NCI-H1105 (cell line): ENCODE data around the gene PITHD1.
"Not testable (repeated sequence)": the region's sequence is repeated elsewhere in the genome, so short reads cannot be mapped to it uniquely, and the experiment has no call there.

Source experiments
- DNase-seq: peaks from one replicate; lab custom pipeline; 2025; lab: John Stamatoyannopoulos, UW

The PITHD1 gene, protein sequence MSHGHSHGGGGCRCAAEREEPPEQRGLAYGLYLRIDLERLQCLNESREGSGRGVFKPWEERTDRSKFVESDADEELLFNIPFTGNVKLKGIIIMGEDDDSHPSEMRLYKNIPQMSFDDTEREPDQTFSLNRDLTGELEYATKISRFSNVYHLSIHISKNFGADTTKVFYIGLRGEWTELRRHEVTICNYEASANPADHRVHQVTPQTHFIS

DNA sequence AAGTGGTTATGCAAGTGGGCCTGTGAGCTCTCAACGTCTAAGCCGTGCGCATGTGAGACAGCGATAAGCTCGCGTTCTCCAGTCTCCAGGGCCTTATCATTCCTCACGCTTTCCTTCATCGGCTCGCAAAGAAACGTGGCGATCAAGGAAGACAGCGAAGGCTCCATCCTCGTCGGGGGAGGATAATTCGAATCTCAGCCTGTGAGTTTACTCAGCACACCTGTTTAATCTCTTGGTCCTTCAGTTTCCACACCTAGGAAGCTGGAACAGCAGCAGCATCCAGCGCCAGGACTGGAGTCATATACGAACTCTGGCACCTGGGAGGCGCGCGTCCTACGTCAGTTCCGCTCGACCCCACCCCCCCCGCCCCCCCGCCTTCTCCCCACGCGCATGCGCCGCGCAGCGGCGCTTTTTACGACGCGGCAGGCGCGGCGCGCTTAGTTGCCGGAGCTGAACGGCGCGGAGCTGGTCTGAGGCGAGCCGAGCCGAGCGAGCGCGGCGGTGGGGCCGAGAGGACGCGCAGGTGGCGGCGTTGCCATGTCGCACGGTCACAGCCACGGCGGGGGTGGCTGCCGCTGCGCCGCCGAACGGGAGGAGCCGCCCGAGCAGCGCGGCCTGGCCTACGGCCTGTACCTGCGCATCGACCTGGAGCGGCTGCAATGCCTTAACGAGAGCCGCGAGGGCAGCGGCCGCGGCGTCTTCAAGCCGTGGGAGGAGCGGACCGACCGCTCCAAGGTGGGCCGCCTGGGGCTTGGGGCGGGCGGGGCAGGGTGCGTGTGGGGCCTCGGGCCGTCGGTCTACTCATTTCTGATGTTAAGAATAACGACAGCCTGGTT is at the start of gene PITHD1:
PITHD1 (plus strand) TSS at position 440 of the 836 bp plus-strand sequence; CDS start at position 538, 98 bp downstream.
- peak; percentile 87 for DNase-seq

DNA sequence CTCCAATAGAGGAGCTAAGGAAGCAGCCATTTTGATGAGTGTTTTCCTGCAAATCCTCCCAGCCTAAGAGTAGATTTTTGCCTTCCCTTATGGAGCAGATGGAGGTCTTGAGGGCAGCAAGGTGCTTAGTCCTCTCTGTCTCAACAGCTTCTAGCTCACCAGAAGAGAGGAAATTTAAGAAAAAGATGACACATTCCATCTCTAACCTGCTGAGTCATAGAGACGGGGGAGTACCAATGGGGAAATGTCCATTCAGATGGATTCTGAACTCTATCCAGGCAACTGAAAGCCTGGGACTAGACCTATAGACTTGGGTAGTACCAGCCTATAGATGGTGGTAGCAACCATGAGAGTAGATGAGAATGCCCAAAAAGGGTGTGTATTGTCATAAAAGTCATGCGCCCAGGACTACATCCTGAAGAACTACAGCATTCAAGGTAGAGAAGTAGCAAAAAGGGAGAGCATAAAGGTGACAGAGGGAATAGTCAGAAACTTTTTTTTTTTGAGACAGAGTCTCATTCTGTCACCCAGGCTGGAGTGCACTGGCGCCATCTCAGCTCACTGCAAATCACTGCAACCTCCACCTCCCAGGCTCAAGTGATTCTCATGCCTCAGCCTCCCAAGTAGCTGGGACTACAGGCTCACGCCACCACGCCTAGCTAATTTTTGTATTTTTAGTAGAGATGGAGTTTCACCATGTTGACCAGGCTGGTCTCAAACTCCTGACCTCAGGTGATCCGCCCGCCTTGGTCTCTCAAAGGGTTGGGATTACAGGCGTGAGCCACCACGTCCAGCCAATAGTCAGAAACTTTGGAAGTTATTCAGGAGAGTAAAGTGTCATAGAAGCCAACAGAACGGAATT is 45.6 kb upstream of the PITHD1 start:
- DNase-seq, result no peak

DNA sequence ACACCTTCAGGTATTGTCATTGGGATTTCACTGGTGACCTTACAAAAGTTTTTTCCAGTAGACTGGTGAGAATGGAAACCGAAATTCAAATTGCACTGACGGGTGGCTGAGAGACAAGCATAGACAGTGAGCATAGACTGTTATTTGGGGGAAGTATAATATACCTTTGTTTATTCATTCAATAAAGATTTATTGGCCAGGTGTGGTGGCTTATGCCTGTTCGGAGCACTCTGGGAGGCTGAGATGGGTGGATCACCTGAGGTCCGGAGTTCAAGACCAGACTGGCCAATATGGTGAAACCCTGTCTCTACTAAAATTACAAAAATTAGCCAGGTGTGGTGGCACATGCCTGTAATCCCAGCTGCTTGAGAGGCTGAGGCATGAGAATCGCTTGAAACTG is 44.9 kb upstream of the PITHD1 start:
- not testable (repeated sequence) for DNase-seq

DNA sequence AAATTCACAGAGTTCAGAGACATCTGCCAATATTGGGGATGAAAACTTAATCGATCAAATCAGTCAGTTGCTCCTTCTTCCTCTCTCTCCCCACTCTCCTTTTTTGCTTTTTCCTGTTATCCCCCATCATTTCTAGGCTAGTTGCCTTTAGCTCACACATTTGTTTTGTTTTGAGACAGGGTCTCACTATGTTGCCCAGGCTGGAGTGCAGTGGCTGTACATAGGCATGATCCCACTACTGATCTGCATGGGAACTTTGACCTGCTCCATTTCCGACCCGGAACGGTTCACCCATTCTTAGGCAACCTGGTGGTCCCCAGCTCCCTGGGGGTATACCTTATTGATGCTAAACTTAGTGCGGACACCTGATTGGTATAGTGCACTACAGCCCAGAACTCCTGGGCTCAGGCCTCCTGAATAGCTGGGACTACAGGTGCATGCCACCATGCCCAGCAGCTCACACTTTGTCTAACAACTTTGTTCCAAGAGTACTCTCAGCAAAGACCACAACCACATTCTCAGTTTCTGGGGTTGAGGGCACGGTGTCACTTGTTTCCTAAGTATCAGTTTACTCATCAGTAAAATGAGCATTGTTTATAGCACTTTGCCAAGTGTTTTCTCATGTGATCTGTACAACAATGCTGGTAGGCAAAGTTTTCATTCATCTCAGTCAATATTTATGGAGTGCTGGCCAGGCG is 41.6 kb upstream of the PITHD1 start:
- no peak for DNase-seq

DNA sequence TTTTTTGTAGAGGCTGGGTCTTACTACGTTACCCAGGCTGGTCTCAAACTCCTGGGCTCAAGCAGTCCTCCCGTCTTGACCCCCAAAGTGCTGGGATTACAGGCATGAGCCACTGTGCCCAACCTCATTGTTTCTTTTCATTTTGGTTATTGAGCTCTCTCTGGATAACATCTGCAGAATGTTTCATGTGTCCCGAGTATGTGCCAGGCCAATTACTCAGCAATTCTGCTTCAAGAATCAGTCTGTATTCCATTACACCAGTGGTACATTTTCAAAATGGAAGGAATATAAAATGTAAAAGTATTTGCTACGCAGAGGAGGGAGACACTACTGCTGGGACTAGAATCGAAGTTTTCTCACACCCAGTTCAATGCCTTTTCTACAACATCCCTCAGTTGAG is 36.6 kb upstream of the PITHD1 start:
- no peak for DNase-seq

DNA sequence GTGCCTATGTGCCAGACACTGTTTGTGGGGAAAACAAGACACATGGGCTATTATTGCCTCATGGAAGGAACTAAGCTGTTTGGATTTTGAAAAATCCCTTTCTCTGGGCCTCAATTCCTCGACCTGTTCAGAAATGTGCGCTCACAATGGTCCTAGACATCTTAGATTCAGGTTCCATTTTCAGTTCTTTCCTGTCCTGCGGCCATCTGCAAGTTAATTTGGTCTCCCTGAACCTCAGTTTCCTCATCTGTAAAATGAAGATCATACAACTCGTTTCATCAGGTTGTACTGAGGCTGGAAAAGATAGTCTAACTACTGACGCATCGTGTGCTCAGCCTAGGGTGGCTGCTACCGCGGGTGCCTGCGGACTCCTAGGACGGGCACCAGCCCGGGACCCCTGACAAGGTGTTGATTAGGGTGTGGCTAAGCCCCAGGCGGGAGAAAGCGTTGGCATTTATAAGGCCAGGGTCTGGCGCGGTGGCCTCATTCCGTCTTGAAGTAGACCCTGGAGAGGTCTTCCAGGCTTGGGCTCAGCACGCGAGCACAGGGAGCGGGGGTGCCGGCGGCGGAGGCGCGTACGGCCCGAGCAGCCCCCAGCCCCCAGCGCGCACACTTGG is 35.4 kb upstream of the PITHD1 start:
- no peak for DNase-seq

DNA sequence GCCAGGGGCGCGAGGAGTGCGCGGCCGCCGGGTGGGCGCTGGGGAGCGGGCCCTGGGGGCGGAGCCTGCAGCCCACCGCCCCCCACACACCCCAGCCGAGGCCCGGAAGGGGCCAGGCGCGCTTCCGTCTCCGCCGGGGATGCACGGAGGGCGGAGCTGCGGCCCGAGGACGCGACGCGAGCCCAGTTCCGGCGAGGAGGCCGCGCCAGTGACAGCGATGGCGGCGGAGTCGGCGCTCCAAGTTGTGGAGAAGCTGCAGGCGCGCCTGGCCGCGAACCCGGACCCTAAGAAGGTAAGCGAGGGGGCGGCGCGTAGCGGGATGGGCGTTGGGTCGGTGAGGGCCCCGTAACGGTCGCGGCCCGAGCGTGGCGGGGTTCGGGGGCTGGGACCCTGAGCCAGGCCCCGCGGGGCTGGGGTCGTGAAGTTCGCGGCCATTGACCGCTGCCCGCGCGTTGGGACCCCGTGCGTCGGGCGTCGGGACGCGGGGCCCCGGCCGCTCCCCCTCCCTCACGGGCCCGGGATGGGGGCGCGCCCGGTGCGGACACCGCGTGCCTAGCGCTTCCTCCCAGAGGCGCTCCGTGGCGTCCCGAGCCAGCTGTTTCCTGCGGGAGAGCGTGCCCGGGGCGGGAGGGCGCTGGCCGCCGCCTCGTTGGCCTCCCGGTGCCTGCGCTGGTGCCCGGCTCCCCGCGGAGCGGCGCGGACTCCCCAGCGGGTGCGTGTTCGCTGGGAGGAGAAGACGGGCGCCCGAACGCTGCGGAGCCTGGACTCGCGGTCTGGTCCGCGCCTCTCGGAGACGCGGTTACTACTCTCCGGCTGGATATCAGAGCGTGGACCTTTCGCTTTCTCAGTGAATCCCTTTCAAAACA is 34.7 kb upstream of the PITHD1 start, which contains the start of gene ELOA:
ELOA (plus strand) TSS at position 185 of the 866 bp plus-strand sequence; CDS start at position 218, 33 bp downstream.
- peak; percentile 81 for DNase-seq

DNA sequence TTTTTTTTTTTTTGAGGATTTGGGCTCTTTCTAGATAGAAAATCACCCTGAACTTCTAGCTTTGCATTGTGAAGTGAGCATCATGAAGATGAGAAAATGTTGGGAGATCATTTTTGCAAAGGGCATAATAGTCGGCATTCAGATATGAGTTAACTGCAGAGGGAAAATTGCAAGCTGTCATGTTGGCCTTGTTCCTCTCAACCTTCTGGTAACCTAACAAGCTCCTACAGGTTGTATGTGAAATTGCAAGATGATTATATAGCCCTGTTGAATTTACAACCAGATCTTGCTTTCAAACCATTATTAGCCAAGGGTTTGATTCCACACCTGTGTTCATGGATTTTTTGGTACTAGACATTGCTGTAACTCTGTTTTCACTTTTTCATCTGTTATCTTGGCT is 32.7 kb upstream of the PITHD1 start:
- peak; percentile 12 for DNase-seq

DNA sequence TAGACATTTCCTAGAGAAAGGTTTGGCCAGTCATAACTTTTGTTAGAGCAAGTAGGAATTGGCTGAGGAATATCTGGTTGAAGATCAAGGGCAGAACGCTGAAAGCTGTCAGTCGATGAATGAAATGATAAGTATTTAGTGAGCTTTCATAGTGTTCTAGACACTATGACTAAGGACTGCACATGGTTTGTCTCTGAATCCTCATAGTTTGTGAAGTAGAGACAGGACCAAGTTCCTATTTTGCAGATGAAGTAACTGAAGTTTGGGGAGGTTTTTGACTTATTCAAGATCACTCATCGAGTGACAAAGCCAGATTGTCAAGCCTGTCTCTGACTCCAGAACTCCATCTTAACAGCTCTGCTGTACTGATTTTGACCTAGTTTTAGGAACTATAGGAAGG is 30.2 kb upstream of the PITHD1 start:
- no peak for DNase-seq

DNA sequence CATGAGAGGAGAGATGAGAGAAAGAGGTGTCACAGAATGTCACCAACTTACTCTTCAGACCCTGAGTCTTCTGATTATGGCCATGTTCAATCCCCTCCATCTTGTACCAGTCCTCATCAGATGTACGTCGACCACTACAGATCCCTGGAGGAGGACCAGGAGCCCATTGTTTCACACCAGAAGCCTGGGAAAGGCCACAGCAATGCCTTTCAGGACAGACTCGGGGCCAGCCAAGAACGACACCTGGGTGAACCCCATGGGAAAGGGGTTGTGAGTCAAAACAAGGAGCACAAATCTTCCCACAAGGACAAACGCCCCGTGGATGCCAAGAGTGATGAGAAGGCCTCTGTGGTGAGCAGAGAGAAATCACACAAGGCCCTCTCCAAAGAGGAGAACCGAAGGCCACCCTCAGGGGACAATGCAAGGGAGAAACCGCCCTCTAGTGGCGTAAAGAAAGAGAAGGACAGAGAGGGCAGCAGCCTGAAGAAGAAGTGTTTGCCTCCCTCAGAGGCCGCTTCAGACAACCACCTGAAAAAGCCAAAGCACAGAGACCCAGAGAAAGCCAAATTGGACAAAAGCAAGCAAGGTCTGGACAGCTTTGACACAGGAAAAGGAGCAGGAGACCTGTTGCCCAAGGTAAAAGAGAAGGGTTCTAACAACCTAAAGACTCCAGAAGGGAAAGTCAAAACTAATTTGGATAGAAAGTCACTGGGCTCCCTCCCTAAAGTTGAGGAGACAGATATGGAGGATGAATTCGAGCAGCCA is 27.0 kb upstream of the PITHD1 start:
- peak; percentile 11 for DNase-seq

DNA sequence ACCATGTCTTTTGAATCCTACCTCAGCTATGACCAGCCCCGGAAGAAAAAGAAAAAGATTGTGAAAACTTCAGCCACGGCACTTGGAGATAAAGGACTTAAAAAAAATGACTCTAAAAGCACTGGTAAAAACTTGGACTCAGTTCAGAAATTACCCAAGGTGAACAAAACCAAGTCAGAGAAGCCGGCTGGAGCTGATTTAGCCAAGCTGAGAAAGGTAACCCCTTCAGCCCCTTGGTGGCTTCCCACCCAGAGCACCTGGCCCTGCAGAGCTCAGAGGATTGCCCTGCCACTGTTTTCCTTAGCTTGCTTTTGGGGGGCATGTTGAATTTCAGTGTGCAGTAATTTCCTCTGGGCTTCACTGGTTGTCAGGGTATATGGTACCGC is 26.4 kb upstream of the PITHD1 start:
- DNase-seq, result no peak

DNA sequence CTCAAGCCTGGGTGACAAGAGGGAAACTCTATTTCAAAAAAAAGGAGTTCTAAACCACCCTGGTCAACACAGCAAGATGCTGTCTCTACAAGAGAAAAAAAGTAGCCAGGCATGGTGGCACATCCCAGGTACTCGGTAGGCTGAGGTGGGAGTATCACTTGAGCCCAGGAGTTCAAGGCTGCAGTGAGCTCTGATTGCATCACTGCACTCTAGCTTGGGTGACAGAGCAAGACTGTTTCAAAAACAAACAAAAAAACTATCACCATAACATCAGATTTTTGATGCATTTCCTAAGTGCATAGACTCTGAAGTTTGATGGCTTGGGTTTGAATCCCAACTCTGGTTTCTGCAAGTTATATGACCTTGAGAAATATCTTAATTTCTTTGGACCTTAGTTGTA is 25.3 kb upstream of the PITHD1 start:
- no peak for DNase-seq

DNA sequence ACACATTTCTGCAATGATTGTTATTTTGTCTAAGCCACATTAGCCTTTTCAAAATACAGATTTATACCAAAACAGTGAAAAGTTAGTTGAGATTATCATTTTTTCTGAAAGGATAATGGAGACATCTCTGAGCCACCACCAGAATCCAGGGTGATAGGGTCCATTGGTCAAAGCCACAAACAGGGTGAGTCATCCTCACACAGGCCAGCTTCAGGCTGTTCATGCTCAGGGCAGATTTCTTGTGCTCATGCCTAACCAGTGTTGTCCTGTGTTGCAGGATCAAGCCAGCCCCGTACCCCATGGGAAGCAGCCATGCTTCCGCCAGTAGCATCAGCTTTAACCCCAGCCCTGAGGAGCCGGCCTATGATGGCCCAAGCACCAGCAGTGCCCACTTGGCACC is 21.5 kb upstream of the PITHD1 start:
- no peak for DNase-seq

DNA sequence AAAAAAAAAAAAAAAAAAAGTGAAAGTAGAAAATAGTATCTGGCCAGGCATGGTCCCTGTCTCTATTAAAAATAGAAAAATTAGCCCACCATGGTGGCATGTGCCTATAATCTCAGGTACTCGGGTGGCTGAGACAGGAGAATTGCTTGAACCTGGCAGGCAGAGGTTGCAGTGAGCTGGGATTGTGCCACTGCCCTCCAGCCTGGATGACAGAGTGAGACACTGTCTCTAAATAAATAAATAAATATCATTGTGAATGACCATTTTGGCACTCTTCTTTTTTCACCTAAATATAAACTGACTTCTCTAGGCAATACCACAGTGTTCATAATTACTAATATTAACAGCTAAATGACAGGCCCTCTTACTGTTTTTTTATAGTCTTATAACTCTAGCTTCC is 20.4 kb upstream of the PITHD1 start:
- DNase-seq, result no peak

DNA sequence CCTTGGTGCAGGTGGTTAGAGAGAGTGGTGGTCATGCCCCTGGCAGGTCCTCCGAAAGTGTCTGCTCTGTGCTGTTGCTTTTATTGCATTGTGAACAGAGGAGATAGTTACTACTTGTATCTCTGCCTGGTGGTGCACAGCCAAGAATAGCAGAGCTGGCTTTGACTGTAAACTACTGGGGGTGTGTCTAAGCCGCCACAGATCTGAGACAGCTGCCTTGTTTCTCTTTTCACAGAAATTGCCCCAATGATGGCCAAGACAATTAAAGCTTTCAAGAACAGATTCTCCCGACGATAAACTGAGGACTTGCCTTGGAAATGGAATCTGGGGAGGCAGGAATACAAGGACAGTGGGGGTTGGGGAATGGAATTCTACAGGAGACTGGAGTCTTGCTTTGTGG is 18.9 kb upstream of the PITHD1 start:
- DNase-seq, result no peak

DNA sequence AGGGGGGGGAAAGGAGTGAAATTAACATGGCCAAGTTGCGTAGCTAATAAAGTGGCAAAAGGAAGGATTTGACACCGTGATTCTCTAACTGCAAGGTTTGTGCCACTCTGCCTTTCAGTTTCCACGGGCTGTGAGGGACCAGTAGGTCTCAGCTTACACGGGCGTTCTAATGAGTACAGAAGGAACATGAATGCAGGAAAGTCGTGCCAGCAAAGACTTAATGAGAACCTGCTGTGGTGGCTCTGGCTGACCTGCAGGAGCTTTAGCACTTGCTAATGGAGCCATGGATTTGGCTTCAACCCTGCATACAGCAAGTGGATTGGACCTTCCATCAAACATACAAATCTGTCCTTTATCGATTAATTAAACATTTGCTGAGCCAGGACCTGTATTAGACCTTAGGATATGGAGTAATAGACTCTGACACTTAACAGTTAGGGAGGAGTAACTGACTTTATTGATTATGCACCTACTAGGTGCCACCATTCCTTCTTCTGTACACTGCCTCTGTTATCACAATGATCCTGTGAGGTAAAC is 15.1 kb upstream of the PITHD1 start:
- DNase-seq, result no peak

DNA sequence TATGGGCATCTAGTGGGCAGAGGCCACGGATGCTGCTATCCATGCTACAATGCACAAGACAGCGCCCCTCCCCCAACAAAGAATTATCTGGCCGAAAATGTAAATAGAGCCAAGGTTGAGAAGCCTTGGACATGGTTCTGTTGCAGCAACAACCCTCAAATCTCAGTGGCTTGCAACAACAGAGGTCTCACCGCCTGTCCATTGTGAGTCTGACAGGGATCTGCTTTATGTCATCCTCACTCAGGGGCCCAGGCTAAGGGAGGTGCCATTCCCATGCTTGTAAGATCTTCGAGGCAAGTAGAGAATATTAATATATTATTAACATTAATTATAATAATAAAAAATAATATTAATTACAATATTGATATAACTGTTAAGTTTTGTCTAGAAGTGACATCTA is 9.5 kb upstream of the PITHD1 start:
- DNase-seq, result no peak

DNA sequence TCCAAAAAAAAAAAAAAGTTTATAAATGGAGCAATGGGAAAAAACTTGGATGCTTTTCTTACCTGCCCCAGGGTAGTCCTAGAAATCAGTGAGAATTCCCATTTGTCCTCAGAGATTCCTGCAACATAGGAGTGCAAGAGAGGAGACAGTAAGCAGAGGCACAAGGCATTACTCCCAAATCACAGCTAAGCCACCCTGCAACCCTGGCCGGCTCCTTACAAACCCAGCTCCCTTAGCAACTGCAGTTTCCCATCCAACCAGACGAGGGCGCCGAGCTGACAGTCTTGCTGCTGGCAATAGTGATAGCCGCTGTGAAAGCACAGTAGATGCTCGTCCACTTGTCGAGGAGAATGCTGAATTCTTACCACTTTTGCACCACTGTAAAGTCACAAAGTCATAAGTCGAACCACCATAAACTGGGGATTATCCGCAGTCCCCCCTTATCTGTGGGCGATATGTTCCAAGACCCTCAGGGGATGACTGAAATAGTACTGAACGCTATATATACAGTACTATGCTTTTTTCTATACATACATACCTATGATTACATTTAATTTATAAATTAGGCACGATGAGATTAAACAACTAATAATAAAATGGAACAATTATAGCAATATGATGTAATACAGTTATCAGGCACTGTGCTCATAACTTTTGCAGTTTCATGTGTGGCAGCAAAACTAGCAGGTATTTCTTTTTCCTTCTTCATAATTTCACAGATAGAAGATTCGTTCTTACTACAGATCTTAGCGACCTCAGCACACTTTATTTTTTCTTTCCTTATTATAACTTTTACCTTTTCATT is 6.0 kb upstream of the PITHD1 start:
- DNase-seq, result peak; percentile 62

DNA sequence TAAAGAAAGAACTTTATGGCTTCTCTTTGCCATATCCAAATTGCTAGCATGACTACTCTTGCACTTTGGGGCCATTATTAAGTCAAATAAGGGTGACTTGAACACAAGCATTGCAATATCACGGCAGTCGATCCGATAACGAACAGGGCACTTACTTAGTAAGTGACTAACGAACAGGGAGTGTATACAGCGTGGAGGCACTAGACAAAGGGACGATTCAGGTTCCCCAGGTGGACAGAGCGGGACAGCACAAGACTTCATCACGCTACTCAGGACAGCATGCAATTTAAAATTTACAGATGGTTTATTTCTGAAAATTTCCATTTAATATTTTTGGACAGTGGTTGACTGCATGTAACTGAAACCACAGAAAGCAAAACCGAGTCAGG is 5.4 kb upstream of the PITHD1 start:
- no peak for DNase-seq
